GM18520 (cell line): ENCODE data around the gene TMEM126B.
"Not testable (repeated sequence)": the region's sequence is repeated elsewhere in the genome, so short reads cannot be mapped to it uniquely, and the experiment has no call there.

Source experiments
- ATAC-seq: cut with Tn5 transposase; IDR thresholded peaks from one replicate; pipeline ENCODE4 v1.9.1; 2021; ENCODE audit not compliant: unreplicated experiment

Gene TMEM126B

DNA sequence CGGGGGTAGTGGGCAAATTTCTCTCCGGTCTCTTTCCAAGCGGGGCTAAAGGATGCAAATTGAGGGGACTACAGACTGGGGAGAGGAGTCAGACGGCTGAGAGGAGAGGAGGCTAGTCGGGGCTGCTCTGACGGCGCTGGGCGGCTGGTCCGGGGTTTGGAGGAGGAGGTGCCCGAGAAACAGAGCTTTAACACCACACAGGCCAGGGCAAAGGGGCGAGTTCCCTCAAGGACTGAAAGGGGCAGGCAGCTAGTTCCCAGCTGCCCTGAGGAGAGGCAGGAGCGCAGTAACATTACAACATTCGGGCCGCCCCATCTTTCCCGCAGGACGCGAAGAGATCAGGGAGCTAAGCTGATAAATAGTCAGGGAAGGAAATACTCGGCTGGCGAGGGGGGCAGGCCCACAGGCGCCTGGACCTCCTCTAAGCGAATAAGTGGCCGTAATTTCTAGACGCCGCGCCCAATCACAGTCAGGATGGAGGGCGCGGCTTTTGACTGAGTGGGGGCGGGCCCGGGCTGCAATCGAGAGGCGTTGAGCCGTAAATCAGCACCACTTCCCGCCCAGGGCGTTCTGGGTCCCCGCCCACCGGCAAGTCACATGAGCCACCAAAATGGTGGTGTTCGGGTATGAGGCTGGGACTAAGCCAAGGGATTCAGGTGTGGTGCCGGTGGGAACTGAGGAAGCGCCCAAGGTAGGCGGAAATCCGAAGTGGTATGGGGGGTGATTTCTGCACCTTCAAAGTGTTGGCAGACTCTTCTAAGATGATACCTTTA is at the start of gene TMEM126B:
TMEM126B (plus strand) TSS at position 596 of the 773 bp plus-strand sequence; CDS start at position 611, 15 bp downstream.
- ATAC-seq, result peak; percentile 100

DNA sequence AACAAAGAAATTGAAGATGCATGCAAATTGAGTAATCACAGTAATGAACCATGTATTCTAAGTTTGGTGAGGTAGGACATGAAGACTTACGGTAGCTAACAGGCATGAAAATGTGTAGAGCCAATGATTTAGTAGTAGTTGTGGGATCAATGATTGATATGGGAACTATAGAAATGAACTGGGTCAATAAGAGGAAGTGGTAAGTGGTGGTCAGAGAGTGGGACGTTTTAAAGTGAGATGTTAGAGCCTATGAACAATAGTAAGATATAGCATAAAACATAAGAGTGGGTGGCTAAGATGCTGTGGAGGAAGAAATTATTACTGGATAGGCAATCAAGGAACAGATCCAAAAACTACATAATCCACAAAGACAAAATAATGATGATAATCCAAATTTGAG is 46.3 kb upstream of the TMEM126B start:
- ATAC-seq, result no peak

DNA sequence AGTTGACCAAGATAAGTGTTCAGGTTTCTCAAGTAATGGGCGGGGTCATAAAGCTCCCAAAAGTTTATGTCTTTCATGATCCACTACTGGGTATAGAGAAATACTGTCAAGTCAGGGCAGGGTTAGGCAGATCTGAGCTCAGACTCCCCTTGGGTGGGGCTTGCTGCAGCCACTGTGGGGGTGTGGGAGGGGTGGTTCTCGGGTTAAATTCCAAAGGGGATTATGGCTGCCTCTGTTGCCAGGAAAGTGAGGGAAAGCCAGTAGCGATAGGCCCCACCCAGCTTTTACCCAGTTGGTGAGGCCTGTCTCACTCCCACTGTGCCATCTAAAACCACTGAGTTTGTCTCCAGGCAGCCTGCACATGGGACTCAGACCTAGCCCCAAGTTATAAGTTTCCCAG is 39.0 kb upstream of the TMEM126B start:
- no peak for ATAC-seq

DNA sequence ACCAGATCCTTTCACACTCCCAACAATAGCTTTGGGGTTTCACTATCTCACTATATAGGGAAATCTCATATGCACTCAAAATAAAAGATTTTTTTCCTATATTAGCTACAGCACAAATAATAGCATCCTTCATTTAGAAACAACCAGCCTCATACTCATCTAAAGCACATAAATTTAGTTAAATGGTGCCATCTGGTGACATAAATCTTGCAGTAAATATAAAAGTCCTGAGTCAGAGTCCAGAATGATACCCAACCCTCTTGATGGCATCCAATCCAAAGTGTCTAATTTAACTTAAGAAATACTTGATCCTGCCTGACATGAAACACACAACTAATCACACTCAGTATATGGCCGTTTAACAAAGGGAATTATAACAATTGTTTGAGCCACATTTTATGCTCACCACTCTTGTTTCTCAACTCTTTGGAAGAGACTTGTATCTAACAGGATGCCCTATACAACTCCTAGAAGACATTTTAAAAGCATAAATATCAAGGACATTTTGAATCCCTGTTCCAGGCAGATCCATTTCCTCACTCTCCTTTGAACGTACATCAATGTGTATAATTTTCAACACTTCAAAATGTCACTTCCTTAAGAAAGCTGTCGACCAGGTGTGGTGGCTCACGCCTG is 37.4 kb upstream of the TMEM126B start:
- no peak for ATAC-seq

DNA sequence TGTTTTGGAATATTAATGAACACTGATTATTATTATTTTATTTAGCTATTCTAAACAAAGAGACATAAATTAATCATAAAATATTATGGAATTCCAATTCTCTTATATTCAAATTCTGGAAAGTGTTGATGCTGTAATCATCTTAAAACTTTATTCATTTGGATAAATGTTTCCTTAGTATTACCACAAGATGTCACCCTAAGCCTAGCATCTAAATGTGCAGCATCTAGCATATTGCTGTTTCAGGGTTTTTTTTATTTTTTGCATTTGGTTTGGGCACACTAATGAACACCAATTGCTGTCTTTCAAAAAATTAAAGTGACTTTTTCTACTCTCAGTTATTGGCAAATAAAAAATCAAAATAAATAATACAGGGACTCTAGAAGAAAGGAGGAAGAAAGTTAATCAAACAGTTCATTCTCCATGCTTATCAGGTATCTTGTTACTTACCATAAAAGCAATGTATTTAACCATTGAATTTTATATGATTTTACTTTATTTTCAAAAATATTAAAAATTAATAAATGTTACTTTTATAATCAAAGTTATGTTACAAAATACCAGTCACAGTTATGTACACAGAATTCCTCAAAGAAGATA is 33.0 kb upstream of the TMEM126B start:
- peak; percentile 55 for ATAC-seq

DNA sequence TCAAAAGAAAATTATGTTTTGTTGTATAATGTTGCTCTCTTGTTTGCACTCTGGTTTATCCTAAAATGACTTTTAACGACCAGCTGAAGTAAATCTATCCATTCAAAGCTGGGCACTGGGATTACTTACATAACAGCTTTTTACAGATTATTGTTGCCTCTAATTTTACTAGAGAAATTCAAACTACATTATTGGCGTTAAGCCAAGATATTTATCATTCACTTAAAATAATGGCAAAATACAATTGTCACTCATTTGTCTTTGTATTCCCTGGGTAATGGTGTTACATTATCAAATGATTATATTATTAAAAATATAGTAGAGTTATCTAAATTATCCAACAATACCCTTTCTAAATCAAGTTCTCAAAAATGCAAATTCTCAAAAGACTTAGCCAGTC is 31.5 kb upstream of the TMEM126B start:
- ATAC-seq, result no peak

DNA sequence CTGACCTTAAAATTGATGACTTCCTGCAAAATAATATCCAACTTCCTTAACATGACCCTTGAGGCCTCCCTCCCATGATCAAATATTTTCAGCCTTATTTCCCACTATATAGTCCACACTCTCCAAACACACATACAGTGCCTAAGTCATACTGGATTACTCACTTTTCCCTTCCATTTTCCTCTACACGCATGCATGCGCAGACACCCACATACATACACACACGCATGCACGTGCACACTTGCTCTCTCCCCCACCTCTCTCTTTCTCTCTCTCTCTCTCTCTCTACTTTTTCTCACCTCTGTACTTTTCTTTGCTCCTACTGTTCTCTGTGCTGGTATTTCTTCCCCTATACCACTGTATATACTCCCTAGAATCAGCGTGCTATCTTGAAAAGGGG is 29.3 kb upstream of the TMEM126B start:
- ATAC-seq, result no peak

DNA sequence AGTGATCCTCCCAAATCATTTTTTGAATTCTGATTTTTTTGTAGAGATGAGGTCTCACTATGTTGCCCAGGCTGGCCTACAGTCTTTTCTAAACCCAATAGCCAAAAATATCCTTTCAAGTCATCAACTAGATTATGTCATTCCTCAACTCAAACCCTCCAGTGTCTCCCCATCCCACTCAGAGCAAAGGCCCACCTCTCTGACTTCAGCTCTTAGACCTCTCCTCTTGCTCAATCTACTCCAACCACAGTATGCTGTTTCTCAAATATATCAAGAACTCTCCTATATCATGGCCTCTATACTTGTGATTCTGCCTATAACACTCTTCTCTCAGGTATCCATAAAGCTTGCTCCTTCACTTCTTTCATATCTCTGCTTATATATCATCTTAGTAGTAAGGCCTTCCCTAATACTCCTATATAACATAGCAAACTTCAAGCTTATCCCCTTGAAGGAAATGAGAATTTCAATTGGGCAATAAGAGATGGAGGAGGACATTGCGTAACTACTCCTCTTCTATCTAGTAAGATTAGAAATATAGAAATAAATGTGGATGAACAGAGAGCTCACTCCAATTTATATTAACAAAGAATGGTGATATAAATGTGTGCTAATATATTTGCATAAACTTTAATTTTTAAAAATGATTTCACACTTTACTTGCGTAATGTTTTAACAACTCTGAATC is 25.7 kb upstream of the TMEM126B start:
- ATAC-seq, result no peak

DNA sequence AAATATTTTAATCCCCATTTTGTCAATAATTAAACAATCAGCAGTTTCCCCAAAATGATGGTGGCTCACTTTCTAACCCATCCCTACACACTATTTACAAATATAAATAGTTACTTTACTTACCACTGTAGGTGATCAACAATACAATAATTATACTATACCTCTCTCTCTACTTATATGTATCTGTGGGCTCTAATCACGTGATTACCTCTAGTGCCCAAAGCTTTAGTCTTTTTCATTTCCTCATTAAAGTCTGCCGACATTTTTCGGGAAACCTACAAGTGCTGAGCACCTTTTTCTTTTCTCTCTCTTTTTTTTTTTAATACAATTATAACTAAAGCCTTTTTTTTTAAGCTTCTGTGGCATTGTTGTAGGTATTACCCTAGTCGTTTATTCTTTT is 25.2 kb upstream of the TMEM126B start:
- ATAC-seq, result no peak

DNA sequence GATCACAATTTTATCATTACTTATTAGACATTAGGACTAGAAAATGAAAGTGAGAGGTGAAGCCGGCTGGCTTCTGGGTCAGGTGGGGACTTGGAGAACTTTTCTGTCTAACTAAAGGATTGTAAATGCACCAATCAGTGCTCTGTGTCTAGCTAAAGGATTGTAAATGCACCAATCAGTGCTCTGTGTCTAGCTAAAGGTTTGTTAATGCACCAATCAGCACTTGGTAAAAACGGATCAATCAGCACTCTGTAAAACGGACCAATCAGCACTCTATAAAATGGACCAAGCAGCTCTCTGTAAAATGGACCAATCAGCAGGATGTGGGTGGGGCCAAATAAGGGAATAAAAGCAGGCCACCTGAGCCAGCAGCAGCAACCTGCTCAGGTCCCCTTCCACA is 22.2 kb upstream of the TMEM126B start:
- not testable (repeated sequence) for ATAC-seq

DNA sequence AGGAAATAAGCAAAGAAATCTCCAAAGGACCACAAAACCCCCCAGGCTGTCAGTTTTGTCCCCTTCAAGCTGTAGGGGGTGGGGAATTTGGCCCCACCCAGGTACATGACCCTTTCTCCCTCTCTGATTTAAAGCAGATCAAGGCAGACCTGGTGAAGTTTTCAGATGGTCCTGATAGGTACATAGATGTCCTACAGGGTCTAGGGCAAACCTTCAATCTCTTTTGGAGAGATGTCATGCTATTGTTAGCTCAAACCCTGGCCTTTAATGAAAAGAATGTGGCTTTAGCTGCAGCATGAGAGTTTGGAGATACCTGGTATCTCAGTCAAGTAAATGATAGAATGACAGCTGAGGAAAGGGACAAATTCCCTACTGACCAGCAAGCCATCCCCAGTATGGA is 19.8 kb upstream of the TMEM126B start:
- ATAC-seq, result not testable (repeated sequence)

DNA sequence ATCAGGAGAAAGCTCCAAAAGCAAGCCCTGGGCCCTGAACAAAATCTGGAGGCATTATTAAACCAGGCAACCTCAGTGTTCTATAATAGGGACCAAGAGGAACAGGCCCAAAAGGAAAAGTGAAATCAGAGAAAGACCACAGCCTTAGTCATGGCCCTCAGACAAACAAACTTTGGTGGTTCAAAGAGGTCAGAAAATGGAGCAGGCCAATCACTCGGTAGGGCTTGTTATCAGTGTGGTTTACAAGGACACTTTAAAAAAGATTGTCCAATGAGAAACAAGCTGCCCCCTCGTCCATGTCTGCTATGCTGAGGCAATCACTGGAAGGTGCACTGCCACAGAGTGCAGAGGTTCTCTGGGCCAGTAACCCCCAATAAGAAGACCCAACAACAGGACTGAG is 19.1 kb upstream of the TMEM126B start:
- ATAC-seq, result not testable (repeated sequence)

DNA sequence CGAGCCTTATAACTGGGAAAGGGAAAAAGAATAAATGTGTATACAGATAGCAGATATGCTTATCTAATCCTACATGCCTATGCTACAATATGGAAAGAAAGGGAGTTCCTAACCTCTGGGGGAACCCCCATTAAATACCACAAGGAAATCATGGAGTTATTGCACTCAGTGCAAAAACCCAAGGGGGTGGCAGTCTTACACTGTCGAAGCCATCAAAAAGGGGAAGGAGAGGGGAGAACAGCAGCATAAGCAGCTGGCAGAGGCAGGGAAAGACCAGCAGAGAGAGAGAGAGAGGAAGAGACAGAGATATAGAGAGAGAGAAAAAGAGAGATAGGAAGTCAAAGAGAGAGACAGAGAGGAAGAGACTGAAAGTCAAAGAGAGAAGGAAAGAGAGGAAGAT is 16.8 kb upstream of the TMEM126B start:
- ATAC-seq, result not testable (repeated sequence)

DNA sequence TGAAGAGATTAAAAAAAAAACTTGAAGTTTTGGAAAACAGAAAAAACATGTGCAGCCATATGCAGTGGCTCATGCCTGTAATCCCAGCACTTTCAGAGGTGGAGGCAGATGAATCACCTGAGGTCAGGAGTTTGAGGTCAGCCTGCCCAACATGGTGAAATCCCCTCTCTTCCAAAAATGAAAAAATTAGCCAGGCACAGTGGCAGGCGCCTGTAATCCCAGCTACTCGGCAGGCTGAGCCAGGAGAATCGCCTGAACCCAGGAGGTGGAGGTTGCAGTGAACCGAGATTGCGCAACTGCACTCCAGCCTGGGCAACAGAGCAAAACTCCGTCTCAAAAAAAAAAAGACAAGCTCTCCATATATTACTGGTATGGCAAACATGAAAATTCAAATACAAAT is 8.9 kb upstream of the TMEM126B start:
- no peak for ATAC-seq

DNA sequence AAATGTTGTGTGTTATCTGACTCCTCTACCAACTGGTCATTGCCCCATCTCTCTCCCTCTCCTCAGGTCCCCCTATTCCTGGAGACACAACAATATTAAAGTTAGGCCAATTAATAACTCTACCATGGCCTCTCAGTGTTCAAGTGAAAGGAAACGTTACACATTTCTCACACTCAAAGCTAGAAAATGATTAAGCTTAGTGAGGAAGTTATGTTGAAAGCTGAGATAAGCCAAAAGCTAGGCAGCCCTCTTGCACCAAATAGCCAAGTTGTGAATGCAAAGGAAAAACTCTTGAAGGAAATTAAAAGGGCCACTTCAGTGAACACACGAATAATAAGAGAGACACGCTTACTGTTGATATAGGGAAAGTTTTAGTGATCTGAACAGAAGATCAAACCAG is 8.1 kb upstream of the TMEM126B start:
- ATAC-seq, result no peak

DNA sequence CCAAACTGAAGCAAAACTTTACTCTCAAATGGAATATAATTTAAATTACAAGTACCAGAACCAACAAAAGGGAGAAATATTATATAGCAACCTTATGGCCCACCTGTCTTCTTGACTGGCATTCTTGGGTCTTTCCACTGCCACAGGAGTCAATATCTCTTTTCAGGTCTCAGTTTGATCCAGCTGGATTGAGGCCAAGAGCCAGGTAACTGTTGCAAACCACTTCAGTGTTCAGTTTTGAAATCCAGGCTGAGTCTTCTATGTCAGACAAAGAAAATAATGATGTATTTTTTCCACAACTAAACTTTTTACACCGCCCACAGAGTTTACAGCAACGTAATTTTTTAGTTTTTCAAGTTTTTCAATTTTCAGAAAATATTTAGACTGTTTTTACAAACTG is 1.9 kb upstream of the TMEM126B start:
- ATAC-seq, result no peak

DNA sequence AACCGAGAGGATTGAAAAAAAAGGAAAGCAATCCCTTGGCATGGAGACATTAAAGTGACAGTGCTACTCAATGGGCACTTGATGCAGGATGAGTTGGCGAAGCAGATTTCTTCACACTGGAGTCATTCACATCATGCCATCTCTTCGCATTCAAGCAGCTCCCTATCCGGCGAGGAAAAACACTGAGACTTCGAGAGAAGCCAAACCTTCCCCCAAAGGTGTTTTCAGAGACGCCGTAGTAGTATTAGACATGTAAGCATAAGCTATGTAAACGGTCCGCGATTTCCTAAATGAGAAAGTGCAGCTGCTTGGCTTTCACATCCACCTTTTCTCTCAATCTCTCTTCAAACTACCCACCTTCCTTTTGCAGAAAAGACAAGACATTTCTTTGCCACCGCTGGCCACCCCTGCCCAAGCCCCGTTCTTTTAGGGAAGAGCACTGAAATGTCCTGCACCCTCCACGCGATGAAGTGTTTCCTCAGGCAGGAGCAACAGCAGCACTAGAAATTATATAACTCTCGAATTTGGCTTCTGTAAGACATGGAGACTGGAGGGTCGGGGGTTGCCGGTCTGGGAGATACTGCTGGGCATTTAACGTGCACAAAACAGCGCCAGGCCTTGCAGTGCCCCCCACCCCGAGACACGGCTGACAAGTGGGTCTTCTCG is 928 bp upstream of the TMEM126B start, which contains the start of gene DLG2:
DLG2 (minus strand) TSS at position 13 of the 666 bp plus-strand sequence.
- no peak for ATAC-seq

DNA sequence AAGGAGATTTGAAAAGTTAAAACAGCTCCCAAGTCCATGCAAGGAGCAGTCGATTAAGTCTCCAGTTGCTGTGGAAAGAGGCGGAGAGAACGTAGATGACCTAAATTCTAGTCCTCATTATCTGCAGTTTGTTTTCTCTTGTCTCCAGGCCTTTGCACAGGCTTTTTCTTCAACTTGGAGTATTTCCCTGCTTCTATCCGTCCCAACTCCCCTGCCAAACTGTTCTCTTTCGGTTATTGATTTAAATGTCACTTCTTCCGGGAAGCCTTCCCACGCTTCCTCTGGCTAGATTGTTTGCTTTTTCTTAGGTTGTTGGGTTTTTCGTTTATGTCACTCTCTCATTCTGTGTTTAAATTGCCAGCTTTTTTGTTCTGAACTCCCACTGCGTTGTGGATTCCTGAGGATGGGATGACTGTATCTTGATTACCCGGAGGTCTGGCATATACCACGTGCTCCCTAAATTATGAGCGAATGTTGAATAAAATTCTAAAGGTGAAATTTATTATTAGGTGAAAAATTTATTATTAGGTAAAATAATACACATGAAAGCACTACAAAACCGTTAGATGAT is 463 bp downstream of the TMEM126B start:
- peak; percentile 0 for ATAC-seq

DNA sequence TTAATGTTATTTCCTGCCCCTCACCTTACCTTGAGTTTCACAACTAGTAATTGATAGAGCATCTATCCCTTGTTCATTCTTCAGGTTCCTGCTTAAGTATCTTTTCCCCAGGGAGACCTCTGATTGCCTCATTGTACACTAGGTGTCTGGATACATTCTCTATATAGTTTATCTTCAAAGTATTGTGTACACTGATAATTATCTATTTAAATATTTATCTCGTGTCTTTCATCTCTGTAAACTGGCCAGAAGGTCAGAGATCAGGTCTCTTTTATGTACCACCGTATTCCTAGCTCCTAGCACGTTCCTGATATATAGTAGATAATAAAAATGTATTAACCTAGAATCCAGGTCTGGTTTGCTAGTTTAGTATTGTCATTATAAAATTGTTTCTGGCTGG is 6.4 kb downstream of the TMEM126B start:
- no peak for ATAC-seq

DNA sequence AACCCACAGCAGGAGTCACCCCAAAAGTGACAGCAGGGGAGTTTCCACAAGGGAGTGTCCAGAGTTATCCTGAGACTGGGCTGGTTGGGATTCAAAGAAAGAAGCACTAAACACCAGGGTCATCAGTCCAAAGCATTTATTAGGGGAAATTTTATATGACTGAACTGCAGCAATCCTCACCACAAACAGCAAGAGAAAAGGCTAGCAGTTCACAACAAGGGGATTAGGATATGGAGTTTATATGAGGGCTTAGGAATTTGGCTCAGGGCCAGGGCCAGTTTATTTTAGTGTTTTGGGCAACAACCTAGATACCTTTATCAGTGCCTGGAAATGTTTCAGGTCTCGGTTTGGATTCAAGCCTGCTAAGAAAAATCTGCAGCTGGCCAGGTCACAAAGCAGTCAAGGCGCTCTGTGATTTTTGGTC is 14.8 kb downstream of the TMEM126B start:
- no peak for ATAC-seq

DNA sequence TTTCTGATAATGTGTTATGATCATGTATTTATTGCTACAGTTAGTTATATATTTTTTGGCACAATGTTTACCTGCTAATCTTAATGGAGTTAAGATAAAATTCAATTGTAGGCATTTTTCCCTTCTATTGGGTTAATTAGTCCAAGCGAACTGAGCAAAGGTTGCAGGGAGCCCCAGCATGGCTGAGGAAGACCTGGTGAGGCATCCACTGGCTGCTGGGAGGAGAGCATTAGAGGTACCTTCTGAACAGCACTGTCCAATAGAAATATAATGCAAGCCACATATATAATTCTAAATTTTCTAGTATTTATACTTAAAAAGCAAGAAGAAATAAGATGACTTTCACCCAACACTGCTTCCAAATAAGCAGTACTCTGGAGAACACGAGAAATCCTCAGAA is 18.7 kb downstream of the TMEM126B start:
- ATAC-seq, result no peak
